DOHH2 (cell line): ENCODE data around the gene ARCN1.

Experiments used
- H3F3A ChIP-seq: fragments of 200-600 bp; sonication (generic), shearing (Covaris generic); 2 replicates; pipeline ENCODE4 v1.6.0; 2016; ENCODE audit warnings: antibody characterized with exemption, mild to moderate bottlenecking; ENCODE audit not compliant: control insufficient read depth, insufficient read depth
- H3K27ac ChIP-seq: fragments of 200-600 bp; sonication (generic); 2 replicates; pipeline ENCODE4 v1.5.1; 2014; ENCODE audit warnings: low read depth, mild to moderate bottlenecking, low read length, moderate library complexity
- H3K27me3 ChIP-seq: fragments of 200-600 bp; sonication (generic); 2 replicates; pipeline ENCODE4 v1.6.1; 2014; ENCODE audit warnings: mild to moderate bottlenecking, low read length, mixed read lengths; ENCODE audit not compliant: control insufficient read depth
- H3K36me3 ChIP-seq: fragments of 200-600 bp; sonication (generic); 2 replicates; pipeline ENCODE4 v1.6.1; 2014; ENCODE audit warnings: mild to moderate bottlenecking, low read length, moderate library complexity, mixed read lengths; ENCODE audit not compliant: control insufficient read depth
- H3K4me1 ChIP-seq: fragments of 200-600 bp; sonication (generic); 2 replicates; pipeline ENCODE4 v1.6.1; 2014; ENCODE audit warnings: mild to moderate bottlenecking, low read length, mixed read lengths; ENCODE audit not compliant: control insufficient read depth
- H3K4me2 ChIP-seq: fragments of 200-600 bp; sonication (generic); 2 replicates; pipeline ENCODE4 v1.6.0; 2014; ENCODE audit warnings: mild to moderate bottlenecking, low read length, moderate library complexity
- H3K4me3 ChIP-seq: fragments of 200-600 bp; sonication (generic); 2 replicates; pipeline ENCODE4 v1.5.1; 2014; ENCODE audit warnings: mild to moderate bottlenecking, low read length, mixed read lengths
- H3K79me2 ChIP-seq: fragments of 200-600 bp; sonication (generic); 2 replicates; pipeline ENCODE4 v1.6.1; 2014; ENCODE audit warnings: mild to moderate bottlenecking, low read length, mixed read lengths; ENCODE audit not compliant: control insufficient read depth
- H3K9me2 ChIP-seq: fragments of 200-600 bp; sonication (generic); replicated peaks from 2 replicates; pipeline ENCODE4 v1.6.1; 2014; ENCODE audit warnings: mild to moderate bottlenecking, low read length, mixed read lengths; ENCODE audit not compliant: control insufficient read depth
- H3K9me3 ChIP-seq: fragments of 200-600 bp; sonication (generic); 2 replicates; pipeline ENCODE4 v1.6.1; 2014; ENCODE audit warnings: antibody characterized with exemption, low read length, mixed read lengths; ENCODE audit not compliant: control insufficient read depth, insufficient read depth
- H4K20me1 ChIP-seq: fragments of 200-600 bp; sonication (generic); 2 replicates; pipeline ENCODE4 v1.6.0; 2014; ENCODE audit warnings: low read depth, mild to moderate bottlenecking, antibody characterized with exemption, low read length, moderate library complexity; ENCODE audit not compliant: control insufficient read depth, insufficient read depth
- CTCF ChIP-seq: fragments of 200-600 bp; sonication (generic); IDR thresholded peaks from one replicate; pipeline ENCODE4 v1.5.1; 2014; ENCODE audit warnings: antibody characterized with exemption, mild to moderate bottlenecking, low read depth, low read length; ENCODE audit not compliant: poor library complexity, severe bottlenecking
- EZH2phosphoT487 ChIP-seq: fragments of 200-600 bp; sonication (generic); IDR thresholded peaks from 2 replicates; pipeline ENCODE4 v1.6.1; 2017; ENCODE audit warnings: borderline replicate concordance, mild to moderate bottlenecking, antibody characterized with exemption, low read length, moderate library complexity, mixed read lengths

ARCN1 gene

DNA sequence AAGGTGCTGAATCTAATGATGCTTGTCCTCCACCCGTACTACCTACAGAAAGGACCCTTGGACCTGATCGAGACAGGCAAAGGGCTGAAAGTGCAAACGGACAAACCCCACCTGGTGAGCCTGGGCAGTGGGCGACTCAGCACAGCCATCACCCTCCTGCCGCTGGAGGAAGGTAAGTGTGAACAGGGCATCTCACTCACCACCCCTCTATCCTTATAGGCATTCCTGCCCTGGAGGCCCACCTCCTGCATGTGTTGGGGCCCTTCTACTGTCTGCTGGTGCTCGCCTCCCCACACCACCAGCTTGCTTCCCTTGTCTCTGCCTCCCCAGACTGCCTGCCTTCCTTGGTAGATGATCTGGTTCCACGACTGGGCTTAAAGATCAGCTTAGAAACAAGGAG, 42.3 kb downstream of the ARCN1 start:
- Histone ChIP-seq H3K27ac (no peak overlapping the region), H3F3A (no peaks in the 10 kb centered on the region), H3K4me2 (no peak overlapping the region), H3K4me1 (peaks cover 16% of the 10 kb centered on the region), H4K20me1 (no peaks in the 10 kb centered on the region), H3K4me3 (no peak overlapping the region), H3K79me2 (no peaks in the 10 kb centered on the region), H3K9me3 (no peaks in the 10 kb centered on the region), H3K36me3 (no peaks in the 10 kb centered on the region), H3K27me3 (peaks cover 34% of the 10 kb centered on the region), H3K9me2 (no peaks in the 10 kb centered on the region)
- TF ChIP-seq EZH2phosphoT487: no peak
- no peak for TF ChIP-seq CTCF

- Histone ChIP-seq H3K9me3 (no peaks in the 10 kb centered on the region), H3K79me2 (no peaks in the 10 kb centered on the region), H3K4me1 (peaks cover 7% of the 10 kb centered on the region), H3K4me3 (no peak overlapping the region), H3K27me3 (peaks cover 30% of the 10 kb centered on the region), H3K4me2 (no peak overlapping the region), H3K27ac (no peak overlapping the region), H3F3A (no peaks in the 10 kb centered on the region), H4K20me1 (no peaks in the 10 kb centered on the region), H3K9me2 (no peaks in the 10 kb centered on the region), H3K36me3 (no peaks in the 10 kb centered on the region)
- TF ChIP-seq CTCF: no peak
- no peak for TF ChIP-seq EZH2phosphoT487
These were observed 43.2 kb downstream of the ARCN1 start for GRCh38 chr11:118615282-118615975.

- no peaks in the 10 kb centered on the region for H3K9me2 ChIP-seq
- H4K20me1 ChIP-seq: no peaks in the 10 kb centered on the region
- H3K27me3 ChIP-seq: peaks cover 32% of the 10 kb centered on the region
- no peaks in the 10 kb centered on the region for H3F3A ChIP-seq
- TF ChIP-seq EZH2phosphoT487 (no peak), CTCF (no peak)
- H3K79me2 ChIP-seq: no peaks in the 10 kb centered on the region
- peaks cover 8% of the 10 kb centered on the region for H3K4me1 ChIP-seq
- H3K27ac ChIP-seq: no peak overlapping the region
- H3K4me2 ChIP-seq: no peak overlapping the region
- H3K4me3 ChIP-seq: no peak overlapping the region
- H3K36me3 ChIP-seq: no peaks in the 10 kb centered on the region
- H3K9me3 ChIP-seq: no peaks in the 10 kb centered on the region
These were observed 43.8 kb downstream of the ARCN1 start for GRCh38 chr11:118615976-118616371.
